HL-60 (cell line): ENCODE data around the gene GNPAT.

ENCODE experiments used
- POLR2AphosphoS5 ChIP-seq: IDR thresholded peaks from 2 replicates; pipeline ENCODE4 v1.6.1; 2012; ENCODE audit warnings: low read depth
- TF ChIP-seq, protein P1 (sequence below): IDR thresholded peaks from one replicate; pipeline ENCODE4 v1.5.1; 2011; ENCODE audit warnings: low read length, control low read depth, inconsistent platforms; ENCODE audit not compliant: insufficient read depth
- TF ChIP-seq, protein P2 (sequence below): IDR thresholded peaks from 2 replicates; pipeline ENCODE4 v1.6.1; 2012; ENCODE audit warnings: low read depth; ENCODE audit not compliant: insufficient replicate concordance

DNA sequence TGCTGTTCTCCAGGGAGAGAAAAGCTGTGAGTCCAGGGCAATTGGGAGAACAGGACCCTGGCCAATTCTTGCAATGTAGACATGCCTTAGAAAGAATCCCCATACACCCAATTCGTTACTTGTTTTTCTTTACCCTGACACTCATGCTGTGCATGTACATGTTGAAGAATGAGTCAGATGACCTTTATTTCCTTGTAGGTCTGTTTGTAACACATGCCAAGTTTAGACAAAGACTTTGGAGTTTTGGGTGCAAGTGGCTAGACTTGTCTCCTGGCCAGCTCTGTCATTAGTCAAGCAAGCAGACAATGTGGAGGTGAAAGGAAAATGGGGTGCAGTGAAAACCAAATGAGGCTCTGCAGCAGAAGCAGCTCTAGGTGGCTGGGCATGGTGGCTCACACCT, 38.1 kb downstream of the GNPAT start:
- TF ChIP-seq POLR2AphosphoS5: no peak
- TF ChIP-seq, protein P1, sequence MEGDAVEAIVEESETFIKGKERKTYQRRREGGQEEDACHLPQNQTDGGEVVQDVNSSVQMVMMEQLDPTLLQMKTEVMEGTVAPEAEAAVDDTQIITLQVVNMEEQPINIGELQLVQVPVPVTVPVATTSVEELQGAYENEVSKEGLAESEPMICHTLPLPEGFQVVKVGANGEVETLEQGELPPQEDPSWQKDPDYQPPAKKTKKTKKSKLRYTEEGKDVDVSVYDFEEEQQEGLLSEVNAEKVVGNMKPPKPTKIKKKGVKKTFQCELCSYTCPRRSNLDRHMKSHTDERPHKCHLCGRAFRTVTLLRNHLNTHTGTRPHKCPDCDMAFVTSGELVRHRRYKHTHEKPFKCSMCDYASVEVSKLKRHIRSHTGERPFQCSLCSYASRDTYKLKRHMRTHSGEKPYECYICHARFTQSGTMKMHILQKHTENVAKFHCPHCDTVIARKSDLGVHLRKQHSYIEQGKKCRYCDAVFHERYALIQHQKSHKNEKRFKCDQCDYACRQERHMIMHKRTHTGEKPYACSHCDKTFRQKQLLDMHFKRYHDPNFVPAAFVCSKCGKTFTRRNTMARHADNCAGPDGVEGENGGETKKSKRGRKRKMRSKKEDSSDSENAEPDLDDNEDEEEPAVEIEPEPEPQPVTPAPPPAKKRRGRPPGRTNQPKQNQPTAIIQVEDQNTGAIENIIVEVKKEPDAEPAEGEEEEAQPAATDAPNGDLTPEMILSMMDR: no peak
- TF ChIP-seq, protein P2, sequence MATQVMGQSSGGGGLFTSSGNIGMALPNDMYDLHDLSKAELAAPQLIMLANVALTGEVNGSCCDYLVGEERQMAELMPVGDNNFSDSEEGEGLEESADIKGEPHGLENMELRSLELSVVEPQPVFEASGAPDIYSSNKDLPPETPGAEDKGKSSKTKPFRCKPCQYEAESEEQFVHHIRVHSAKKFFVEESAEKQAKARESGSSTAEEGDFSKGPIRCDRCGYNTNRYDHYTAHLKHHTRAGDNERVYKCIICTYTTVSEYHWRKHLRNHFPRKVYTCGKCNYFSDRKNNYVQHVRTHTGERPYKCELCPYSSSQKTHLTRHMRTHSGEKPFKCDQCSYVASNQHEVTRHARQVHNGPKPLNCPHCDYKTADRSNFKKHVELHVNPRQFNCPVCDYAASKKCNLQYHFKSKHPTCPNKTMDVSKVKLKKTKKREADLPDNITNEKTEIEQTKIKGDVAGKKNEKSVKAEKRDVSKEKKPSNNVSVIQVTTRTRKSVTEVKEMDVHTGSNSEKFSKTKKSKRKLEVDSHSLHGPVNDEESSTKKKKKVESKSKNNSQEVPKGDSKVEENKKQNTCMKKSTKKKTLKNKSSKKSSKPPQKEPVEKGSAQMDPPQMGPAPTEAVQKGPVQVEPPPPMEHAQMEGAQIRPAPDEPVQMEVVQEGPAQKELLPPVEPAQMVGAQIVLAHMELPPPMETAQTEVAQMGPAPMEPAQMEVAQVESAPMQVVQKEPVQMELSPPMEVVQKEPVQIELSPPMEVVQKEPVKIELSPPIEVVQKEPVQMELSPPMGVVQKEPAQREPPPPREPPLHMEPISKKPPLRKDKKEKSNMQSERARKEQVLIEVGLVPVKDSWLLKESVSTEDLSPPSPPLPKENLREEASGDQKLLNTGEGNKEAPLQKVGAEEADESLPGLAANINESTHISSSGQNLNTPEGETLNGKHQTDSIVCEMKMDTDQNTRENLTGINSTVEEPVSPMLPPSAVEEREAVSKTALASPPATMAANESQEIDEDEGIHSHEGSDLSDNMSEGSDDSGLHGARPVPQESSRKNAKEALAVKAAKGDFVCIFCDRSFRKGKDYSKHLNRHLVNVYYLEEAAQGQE: no peak
